Mucosa of descending colon (tissue), 3 donors: Measurements from ENCODE around the gene SLX9. TPM values are rescaled to one million over a fixed set of nuclear protein-coding genes. Genes with fewer than 3 reads are reported as not detected.

Experiments used
- ATAC-seq: fragments of 200-7000 bp; cut with Tn5 transposase; one replicate; pipeline ENCODE4 v1.9.1; 2020; ENCODE audit warnings: mild to moderate bottlenecking, moderate library complexity
- DNase-seq, 3 donors: peaks; one replicate each; pipeline ENCODE4 v3.0.0-alpha.2; 2020
- H3K36me3 ChIP-seq: fragments of 200-600 bp; one replicate; pipeline ENCODE4 v1.8.0; 2021; ENCODE audit warnings: low read depth, mild to moderate bottlenecking
- H3K4me1 ChIP-seq: fragments of 200-600 bp; one replicate; pipeline ENCODE4 v1.8.0; 2021; ENCODE audit warnings: low read depth, mild to moderate bottlenecking
- H3K4me3 ChIP-seq: fragments of 200-600 bp; one replicate; pipeline ENCODE4 v1.8.0; 2021; ENCODE audit warnings: mild to moderate bottlenecking
- H3K9me3 ChIP-seq: fragments of 200-600 bp; one replicate; pipeline ENCODE4 v1.8.0; 2021; ENCODE audit warnings: mild to moderate bottlenecking
- CTCF ChIP-seq: fragments of 200-600 bp; IDR thresholded peaks from one replicate; pipeline ENCODE4 v1.8.0; 2022; ENCODE audit warnings: antibody characterized with exemption, mild to moderate bottlenecking
- intact Hi-C, 2 donors: fragments of 100-400 bp; cut with DNase I in 1 of 2; cut with micrococcal nuclease in 1 of 2; formaldehyde crosslinking; loops; one replicate each; pipeline versions ENCODE4 v1.11.0 to v1.11.1; 2022; cut with DNase I, micrococcal nuclease
- total RNA-seq, 3 donors: library from RNA; stranded (reverse); fragmentation: NEBNext Ultra II Directional in 2 of 3; extraction: Animal tissue kit (Norgen Biotek cat#: 25700) in 2 of 3; gene quantifications; one replicate each; pipeline versions ENCODE4 v1.2.1 to v1.2.4, GENCODE V29; 2021 to 2023
- donor health status: DM: no; HTN: no; CAD: no; lungs with moderate emphysema.
- donor health status: DM: no; HTN: no; CAD: no.
- donor health status: DM: no; HTN: yes; CAD: no.

The SLX9 gene
- total RNA-seq, 3 donors from 2014 or later, result 19.8 to 42.2 (median 20.9) TPM

- intact Hi-C loops, result no loop called here
- H3K4me3 ChIP-seq, result no peak overlapping the region
- no peaks in the 10 kb centered on the region for H3K36me3 ChIP-seq
- no peak for TF ChIP-seq CTCF
- no peaks in the 10 kb centered on the region for H3K4me1 ChIP-seq
- H3K9me3 ChIP-seq, result no peaks in the 10 kb centered on the region
- no peak for ATAC-seq
- peak in 2 of 3 donors; percentile 18 to 32 for DNase-seq
These were observed 45.1 kb downstream of the SLX9 start for GRCh38 chr21:44984792-44985440.

GRCh38 chr21:44985441-44986401 is 45.9 kb downstream of the SLX9 start:
- TF ChIP-seq CTCF, result no peak
- peak in 2 of 3 donors; percentile 17 to 37 for DNase-seq
- H3K4me1 ChIP-seq, result no peaks in the 10 kb centered on the region

GRCh38 chr21:44986471-44987291 is 46.9 kb downstream of the SLX9 start:
- DNase-seq (peak in 2 of 3 donors; percentile 20 to 44), ATAC-seq (no peak)
- Histone ChIP-seq H3K4me1 (no peaks in the 10 kb centered on the region), H3K4me3 (no peak overlapping the region), H3K36me3 (no peaks in the 10 kb centered on the region), H3K9me3 (no peaks in the 10 kb centered on the region)
- intact Hi-C loops, result no loop called here
- no peak for TF ChIP-seq CTCF

More at GRCh38 chr21:44985441-44986401, 45.9 kb downstream of the SLX9 start:
- Histone ChIP-seq H3K9me3 (no peaks in the 10 kb centered on the region), H3K4me3 (no peak overlapping the region), H3K36me3 (no peaks in the 10 kb centered on the region)
- no peak for ATAC-seq
- intact Hi-C loops, result no loop called here

- H3K4me3 ChIP-seq, result no peak overlapping the region
- H3K9me3 ChIP-seq, result no peaks in the 10 kb centered on the region
- no peaks in the 10 kb centered on the region for H3K36me3 ChIP-seq
- ATAC-seq, result no peak
- intact Hi-C loops, result no loop called here
- no peaks in the 10 kb centered on the region for H3K4me1 ChIP-seq
- DNase-seq, result peak in 1 of 3 donors; percentile 16
- TF ChIP-seq CTCF, result no peak
These were observed 47.6 kb downstream of the SLX9 start for GRCh38 chr21:44987301-44987885.
